WI38 (cell line): Measurements from ENCODE around the gene TMPRSS11E.
"Not testable (repeated sequence)": the region's sequence is repeated elsewhere in the genome, so short reads cannot be mapped to it uniquely, and the experiment has no call there.

ENCODE experiments used
- H3K4me3 ChIP-seq: 2 replicates; pipeline ENCODE4 v1.5.1; 2011; ENCODE audit warnings: low read depth, mild to moderate bottlenecking, control low read depth, low read length
- TF ChIP-seq, protein P1 (sequence below): IDR thresholded peaks from 2 replicates; pipeline ENCODE4 v1.5.1; 2012; ENCODE audit warnings: low read depth, mild to moderate bottlenecking, control low read depth, low read length

TMPRSS11E gene, protein sequence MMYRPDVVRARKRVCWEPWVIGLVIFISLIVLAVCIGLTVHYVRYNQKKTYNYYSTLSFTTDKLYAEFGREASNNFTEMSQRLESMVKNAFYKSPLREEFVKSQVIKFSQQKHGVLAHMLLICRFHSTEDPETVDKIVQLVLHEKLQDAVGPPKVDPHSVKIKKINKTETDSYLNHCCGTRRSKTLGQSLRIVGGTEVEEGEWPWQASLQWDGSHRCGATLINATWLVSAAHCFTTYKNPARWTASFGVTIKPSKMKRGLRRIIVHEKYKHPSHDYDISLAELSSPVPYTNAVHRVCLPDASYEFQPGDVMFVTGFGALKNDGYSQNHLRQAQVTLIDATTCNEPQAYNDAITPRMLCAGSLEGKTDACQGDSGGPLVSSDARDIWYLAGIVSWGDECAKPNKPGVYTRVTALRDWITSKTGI

DNA sequence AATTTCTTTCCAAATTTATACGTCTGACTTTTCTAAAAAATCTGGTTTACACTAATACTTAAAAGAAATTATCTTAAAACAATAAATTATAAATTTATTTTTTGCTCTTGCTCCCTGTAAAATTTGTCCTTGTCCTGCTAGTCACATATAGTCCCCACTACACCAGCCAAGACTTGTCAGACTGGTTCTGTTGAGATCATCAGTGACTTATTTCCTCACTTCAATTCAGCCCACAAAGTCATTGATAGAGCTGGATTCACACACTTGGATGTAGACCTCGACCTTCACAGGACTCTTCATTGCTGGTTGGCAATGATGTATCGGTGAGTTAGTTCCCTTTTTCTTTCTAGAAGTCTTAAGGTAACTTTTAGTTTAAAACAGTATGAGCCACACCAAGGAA, at the start of gene TMPRSS11E:
Gene TMPRSS11E (plus strand): TSS at position 263 of the 400 bp plus-strand sequence. CDS start 50 bp downstream, at position 313.
- H3K4me3 ChIP-seq = no peak within 1 kb of the TSS
- TF ChIP-seq, protein P1, sequence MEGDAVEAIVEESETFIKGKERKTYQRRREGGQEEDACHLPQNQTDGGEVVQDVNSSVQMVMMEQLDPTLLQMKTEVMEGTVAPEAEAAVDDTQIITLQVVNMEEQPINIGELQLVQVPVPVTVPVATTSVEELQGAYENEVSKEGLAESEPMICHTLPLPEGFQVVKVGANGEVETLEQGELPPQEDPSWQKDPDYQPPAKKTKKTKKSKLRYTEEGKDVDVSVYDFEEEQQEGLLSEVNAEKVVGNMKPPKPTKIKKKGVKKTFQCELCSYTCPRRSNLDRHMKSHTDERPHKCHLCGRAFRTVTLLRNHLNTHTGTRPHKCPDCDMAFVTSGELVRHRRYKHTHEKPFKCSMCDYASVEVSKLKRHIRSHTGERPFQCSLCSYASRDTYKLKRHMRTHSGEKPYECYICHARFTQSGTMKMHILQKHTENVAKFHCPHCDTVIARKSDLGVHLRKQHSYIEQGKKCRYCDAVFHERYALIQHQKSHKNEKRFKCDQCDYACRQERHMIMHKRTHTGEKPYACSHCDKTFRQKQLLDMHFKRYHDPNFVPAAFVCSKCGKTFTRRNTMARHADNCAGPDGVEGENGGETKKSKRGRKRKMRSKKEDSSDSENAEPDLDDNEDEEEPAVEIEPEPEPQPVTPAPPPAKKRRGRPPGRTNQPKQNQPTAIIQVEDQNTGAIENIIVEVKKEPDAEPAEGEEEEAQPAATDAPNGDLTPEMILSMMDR = no peak

DNA sequence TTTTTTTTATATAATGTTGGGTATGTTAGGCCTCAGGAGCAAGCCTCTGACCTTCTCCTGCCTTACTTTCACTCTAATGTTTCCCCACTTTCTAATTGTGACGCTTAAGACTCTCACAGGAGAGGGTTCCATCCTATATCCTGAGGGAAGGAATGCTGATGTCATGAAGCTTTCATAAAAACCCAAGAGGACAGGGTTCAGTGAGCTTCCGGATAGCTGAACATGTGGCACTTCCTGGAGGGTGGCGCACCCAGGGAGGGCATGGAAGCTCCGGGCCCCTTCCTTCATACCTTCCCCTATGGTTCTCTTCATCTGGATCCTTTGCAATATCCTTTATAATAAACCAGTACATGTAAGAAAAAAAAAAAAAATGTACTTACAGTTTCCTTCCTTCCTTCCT, 48.0 kb upstream of the TMPRSS11E start:
- TF ChIP-seq, protein P1 = no peak
- H3K4me3 ChIP-seq = no peak overlapping the region

GRCh38 chr4:68401231-68401630, 46.0 kb upstream of the TMPRSS11E start:
- H3K4me3 ChIP-seq = no peak overlapping the region
- TF ChIP-seq, protein P1 = no peak

GRCh38 chr4:68404153-68404552, 43.1 kb upstream of the TMPRSS11E start:
- TF ChIP-seq, protein P1 = no peak
- H3K4me3 ChIP-seq = no peak overlapping the region

GRCh38 chr4:68405718-68406478, 41.4 kb upstream of the TMPRSS11E start:
- not testable (repeated sequence) for H3K4me3 ChIP-seq

GRCh38 chr4:68406479-68406859, 40.8 kb upstream of the TMPRSS11E start:
- TF ChIP-seq, protein P1 = no peak
- H3K4me3 ChIP-seq = no peak overlapping the region

DNA sequence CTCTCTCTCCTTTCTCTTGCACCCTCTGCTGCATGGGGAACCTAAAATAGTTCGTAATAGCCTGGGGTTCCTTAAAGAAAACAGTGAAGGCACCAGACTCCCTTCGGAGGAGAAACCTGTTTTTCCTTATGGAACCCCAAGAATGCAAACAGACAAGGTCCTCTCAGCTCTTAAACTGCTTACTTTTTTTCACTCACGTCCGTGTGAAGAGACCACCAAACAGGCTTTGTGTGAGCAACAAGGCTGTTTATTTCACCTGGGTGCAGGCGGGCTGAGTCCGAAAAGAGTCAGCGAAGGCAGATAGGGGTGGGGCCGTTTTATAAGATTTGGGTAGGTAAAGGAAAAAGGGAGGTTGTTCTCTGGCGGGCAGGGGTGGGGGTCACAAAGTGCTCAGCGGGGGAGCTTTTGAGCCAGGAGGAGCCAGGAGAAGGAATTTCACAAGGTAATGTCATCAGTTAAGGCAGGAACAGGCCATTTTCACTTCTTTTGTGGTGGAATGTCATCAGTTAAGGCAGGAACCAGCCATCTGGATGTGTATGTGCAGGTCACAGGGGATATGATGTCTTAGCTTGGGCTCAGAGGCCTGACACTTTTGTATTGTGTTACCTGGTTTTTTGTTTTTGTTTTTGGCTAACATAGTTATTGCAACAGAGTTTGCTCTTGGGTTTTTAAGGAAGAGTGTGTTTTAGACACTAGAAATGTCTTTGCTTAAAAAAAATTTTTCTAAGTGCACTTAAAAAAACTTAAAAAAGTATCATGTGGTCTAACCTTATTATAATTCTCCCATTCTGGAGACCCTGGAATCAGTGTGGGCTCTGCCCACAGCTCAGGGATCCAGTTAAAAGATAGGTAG, 40.0 kb upstream of the TMPRSS11E start:
- not testable (repeated sequence) for H3K4me3 ChIP-seq

GRCh38 chr4:68407868-68408190, 39.4 kb upstream of the TMPRSS11E start:
- TF ChIP-seq, protein P1 = no peak
- no peak overlapping the region for H3K4me3 ChIP-seq
